GM18873 (cell line): ENCODE measurements around the gene C1QTNF5.

Source experiments
- ATAC-seq: cut with Tn5 transposase; IDR thresholded peaks from one replicate; pipeline ENCODE4 v1.9.1; 2021; ENCODE audit warnings: mild to moderate bottlenecking, moderate library complexity, moderate number of reproducible peaks; ENCODE audit not compliant: unreplicated experiment, low FRiP score

The C1QTNF5 gene

GRCh38 chr11:119361056-119361787 lies 20.5 kb upstream of the C1QTNF5 start:
- ATAC-seq = no peak

- ATAC-seq = no peak
These were observed 18.9 kb upstream of the C1QTNF5 start for GRCh38 chr11:119359365-119360214.

GRCh38 chr11:119357074-119357473 lies 16.4 kb upstream of the C1QTNF5 start:
- no peak for ATAC-seq

- ATAC-seq = no peak
These were observed 15.8 kb upstream of the C1QTNF5 start for GRCh38 chr11:119356349-119357031.

- no peak for ATAC-seq
These were observed 14.6 kb upstream of the C1QTNF5 start for GRCh38 chr11:119355091-119355843.

- no peak for ATAC-seq
These were observed 12.2 kb upstream of the C1QTNF5 start for GRCh38 chr11:119352857-119353260.

GRCh38 chr11:119351232-119351631 lies 10.5 kb upstream of the C1QTNF5 start:
- no peak for ATAC-seq

GRCh38 chr11:119350302-119350701 lies 9.6 kb upstream of the C1QTNF5 start:
- no peak for ATAC-seq

- ATAC-seq = no peak
These were observed 7.4 kb upstream of the C1QTNF5 start for GRCh38 chr11:119347940-119348605.

GRCh38 chr11:119347242-119347641 lies 6.6 kb upstream of the C1QTNF5 start:
- ATAC-seq = no peak

GRCh38 chr11:119346605-119347004 lies 5.9 kb upstream of the C1QTNF5 start, which contains the start of gene MFRP:
MFRP (minus strand) TSS chr11:119346705; CDS start chr11:119346513, 192 bp downstream.
- no peak for ATAC-seq

- no peak for ATAC-seq
These were observed 5.0 kb upstream of the C1QTNF5 start for GRCh38 chr11:119345685-119346084.

GRCh38 chr11:119344291-119345010 lies 3.8 kb upstream of the C1QTNF5 start:
- ATAC-seq = no peak

GRCh38 chr11:119343726-119344125 lies 3.0 kb upstream of the C1QTNF5 start:
- no peak for ATAC-seq

GRCh38 chr11:119342362-119343130 lies 1.9 kb upstream of the C1QTNF5 start:
- no peak for ATAC-seq

- no peak for ATAC-seq
These were observed 1.3 kb upstream of the C1QTNF5 start for GRCh38 chr11:119342023-119342300.

- no peak for ATAC-seq
These were observed 739 bp upstream of the C1QTNF5 start for GRCh38 chr11:119341222-119342022.
